ENCODE data around the gene CABLES2. TPM values are rescaled to one million over a fixed set of nuclear protein-coding genes. Genes with fewer than 3 reads are reported as not detected.
"Not testable (repeated sequence)": the region's sequence is repeated elsewhere in the genome, so short reads cannot be mapped to it uniquely, and the experiment has no call there.

Gene CABLES2
- total RNA-seq, 2 experiments from 2014 or later, result 13.2 to 13.7 TPM

- Mint-ChIP-seq H3K9me3 (peaks cover 4% of the 10 kb centered on the region), H3K36me3 (ENCODE audit: low read depth) (peaks cover 9% of the 10 kb centered on the region), H3K4me3 (no peak overlapping the region), H3K27ac (no peak overlapping the region), H3K4me1 (peaks cover 6% of the 10 kb centered on the region), H3K27me3 (peaks cover 3% of the 10 kb centered on the region)
- CTCF ChIA-PET, result no interaction called here
- no peak for DNase-seq
- POLR2A ChIA-PET, result no interaction called here
Observed at GRCh38 chr20:62377615-62378178, 29.4 kb downstream of the CABLES2 start.

GRCh38 chr20:62377064-62377461 is 30.0 kb downstream of the CABLES2 start:
- H3K9me3 Mint-ChIP-seq, result peaks cover 4% of the 10 kb centered on the region
- POLR2A ChIA-PET, result no interaction called here
- no peak overlapping the region for H3K27ac Mint-ChIP-seq

GRCh38 chr20:62376112-62377063 is 30.7 kb downstream of the CABLES2 start:
- Mint-ChIP-seq H3K9me3 (no peaks in the 10 kb centered on the region), H3K4me1 (no peaks in the 10 kb centered on the region), H3K27me3 (peaks cover 3% of the 10 kb centered on the region), H3K4me3 (no peak overlapping the region), H3K27ac (no peak overlapping the region), H3K36me3 (ENCODE audit: low read depth) (no peaks in the 10 kb centered on the region)
- no peak for DNase-seq
- ChIA-PET POLR2A (no interaction called here), CTCF (interaction anchor here (1.7 kb wide), 1 partner anchor 75 kb away, joined by 6 read pairs; no protein-coding TSS in a partner anchor)

More at GRCh38 chr20:62377064-62377461, 30.0 kb downstream of the CABLES2 start:
- Mint-ChIP-seq H3K27me3 (peaks cover 3% of the 10 kb centered on the region), H3K4me1 (peaks cover 3% of the 10 kb centered on the region), H3K36me3 (ENCODE audit: low read depth) (peaks cover 5% of the 10 kb centered on the region), H3K4me3 (no peak overlapping the region)
- CTCF ChIA-PET, result no interaction called here
- no peak for DNase-seq

GRCh38 chr20:62374331-62375152 is 32.5 kb downstream of the CABLES2 start:
- Mint-ChIP-seq H3K4me1 (no peaks in the 10 kb centered on the region), H3K36me3 (ENCODE audit: low read depth) (no peaks in the 10 kb centered on the region), H3K9me3 (no peaks in the 10 kb centered on the region), H3K27ac (no peak overlapping the region), H3K4me3 (no peak overlapping the region), H3K27me3 (peaks cover 3% of the 10 kb centered on the region)
- CTCF ChIA-PET, result interaction anchor here (1.7 kb wide), 1 partner anchor 74 kb away, joined by 6 read pairs; no protein-coding TSS in a partner anchor
- POLR2A ChIA-PET, result no interaction called here
- no peak for DNase-seq

GRCh38 chr20:62373631-62374179 is 33.4 kb downstream of the CABLES2 start:
- H3K27me3 Mint-ChIP-seq, result peaks cover 11% of the 10 kb centered on the region
- H3K36me3 Mint-ChIP-seq (ENCODE audit: low read depth); POLR2A ChIA-PET; H3K27ac Mint-ChIP-seq; H3K9me3 Mint-ChIP-seq; CTCF ChIA-PET; H3K4me3 Mint-ChIP-seq; DNase-seq; H3K4me1 Mint-ChIP-seq: not testable (repeated sequence)

GRCh38 chr20:62372042-62372993 is 34.8 kb downstream of the CABLES2 start:
- Mint-ChIP-seq H3K9me3 (no peaks in the 10 kb centered on the region), H3K27me3 (peaks cover 20% of the 10 kb centered on the region), H3K4me3 (no peak overlapping the region), H3K27ac (no peak overlapping the region), H3K36me3 (ENCODE audit: low read depth) (no peaks in the 10 kb centered on the region), H3K4me1 (peaks cover 4% of the 10 kb centered on the region)
- ChIA-PET CTCF (no interaction called here), POLR2A (no interaction called here)
- DNase-seq, result no peak

GRCh38 chr20:62371588-62372041 is 35.5 kb downstream of the CABLES2 start:
- CTCF ChIA-PET, result no interaction called here
- Mint-ChIP-seq H3K4me1 (peaks cover 4% of the 10 kb centered on the region), H3K27me3 (peaks cover 20% of the 10 kb centered on the region)

GRCh38 chr20:62370807-62371587 is 36.1 kb downstream of the CABLES2 start:
- H3K4me1 Mint-ChIP-seq, result peaks cover 4% of the 10 kb centered on the region
- DNase-seq, result no peak
- H3K27me3 Mint-ChIP-seq, result peaks cover 20% of the 10 kb centered on the region
- no peaks in the 10 kb centered on the region for H3K9me3 Mint-ChIP-seq
- POLR2A ChIA-PET, result no interaction called here
- H3K27ac Mint-ChIP-seq, result no peak overlapping the region
- CTCF ChIA-PET, result no interaction called here
- no peak overlapping the region for H3K4me3 Mint-ChIP-seq
- H3K36me3 Mint-ChIP-seq (ENCODE audit: low read depth), result no peaks in the 10 kb centered on the region

More at GRCh38 chr20:62371588-62372041, 35.5 kb downstream of the CABLES2 start:
- POLR2A ChIA-PET, result no interaction called here
- Mint-ChIP-seq H3K9me3 (no peaks in the 10 kb centered on the region), H3K4me3 (no peak overlapping the region), H3K27ac (no peak overlapping the region), H3K36me3 (ENCODE audit: low read depth) (no peaks in the 10 kb centered on the region)
- no peak for DNase-seq

GRCh38 chr20:62370115-62370806 is 36.8 kb downstream of the CABLES2 start:
- Mint-ChIP-seq H3K4me3 (no peak overlapping the region), H3K4me1 (peaks cover 4% of the 10 kb centered on the region), H3K27ac (no peak overlapping the region), H3K9me3 (no peaks in the 10 kb centered on the region), H3K36me3 (ENCODE audit: low read depth) (no peaks in the 10 kb centered on the region), H3K27me3 (peaks cover 22% of the 10 kb centered on the region)
- ChIA-PET POLR2A (no interaction called here), CTCF (no interaction called here)
- DNase-seq, result no peak

- CTCF ChIA-PET, result no interaction called here
- no peak for DNase-seq
Observed at GRCh38 chr20:62369815-62370114, 37.3 kb downstream of the CABLES2 start.

More at GRCh38 chr20:62369815-62370114, 37.3 kb downstream of the CABLES2 start:
- no peak overlapping the region for H3K4me3 Mint-ChIP-seq
- peaks cover 25% of the 10 kb centered on the region for H3K27me3 Mint-ChIP-seq
- POLR2A ChIA-PET, result no interaction called here
- H3K4me1 Mint-ChIP-seq, result peaks cover 4% of the 10 kb centered on the region
- H3K9me3 Mint-ChIP-seq, result no peaks in the 10 kb centered on the region
- H3K36me3 Mint-ChIP-seq (ENCODE audit: low read depth), result no peaks in the 10 kb centered on the region
- H3K27ac Mint-ChIP-seq, result no peak overlapping the region

Data from activated CD4-positive, alpha-beta memory T cell treated with anti-CD3 and anti-CD28 coated beads, Interleukin-2, amount 10 ng/mL, durations not matched to agents 7 days and 5 days (primary cell).